C4-2B (cell line): Measurements from ENCODE around the gene CENPVL2.
"Not testable (repeated sequence)": the region's sequence is repeated elsewhere in the genome, so short reads cannot be mapped to it uniquely, and the experiment has no call there.

Source experiments
- H3K27ac ChIP-seq: fragments of 450-650 bp; 2 replicates; pipeline ENCODE4 v1.5.1; 2017
- CTCF ChIP-seq: fragments of 450-650 bp; conservative IDR thresholded peaks from 2 replicates; pipeline ENCODE4 v1.5.1; 2017; ENCODE audit warnings: mild to moderate bottlenecking
- ZFX ChIP-seq: fragments of 450-650 bp; IDR thresholded peaks from 2 replicates; pipeline ENCODE4 v1.6.1; 2017

The CENPVL2 gene

GRCh38 chrX:51682720-51683062 lies at the start of gene CENPVL2:
Gene CENPVL2, minus strand, starts transcription at chrX:51682831. Its CDS starts 0 bp downstream, at chrX:51682831.
- H3K27ac ChIP-seq = not testable (repeated sequence)

GRCh38 chrX:51728202-51728601 lies 45.6 kb upstream of the CENPVL2 start:
- H3K27ac ChIP-seq = no peak overlapping the region
- TF ChIP-seq ZFX (no peak), CTCF (no peak)

GRCh38 chrX:51712943-51713647 lies 30.5 kb upstream of the CENPVL2 start:
- H3K27ac ChIP-seq = not testable (repeated sequence)

GRCh38 chrX:51710277-51711164 lies 27.9 kb upstream of the CENPVL2 start, which contains the start of gene CENPVL1:
Gene CENPVL1, plus strand, starts transcription at chrX:51710512. Its CDS starts 0 bp downstream, at chrX:51710512.
- H3K27ac ChIP-seq = not testable (repeated sequence)

GRCh38 chrX:51697397-51697796 lies 14.8 kb upstream of the CENPVL2 start:
- TF ChIP-seq ZFX = no peak
- TF ChIP-seq CTCF = no peak
- H3K27ac ChIP-seq = no peak overlapping the region

- TF ChIP-seq ZFX (no peak), CTCF (no peak)
- H3K27ac ChIP-seq = no peak overlapping the region
Measured at GRCh38 chrX:51694254-51694653, 11.6 kb upstream of the CENPVL2 start.

- not testable (repeated sequence) for H3K27ac ChIP-seq
Measured at GRCh38 chrX:51681808-51682719, 567 bp downstream of the CENPVL2 start.

GRCh38 chrX:51679689-51680433 lies 2.8 kb downstream of the CENPVL2 start:
- not testable (repeated sequence) for H3K27ac ChIP-seq

GRCh38 chrX:51665981-51666380 lies 16.6 kb downstream of the CENPVL2 start:
- no peak overlapping the region for H3K27ac ChIP-seq
- TF ChIP-seq CTCF (no peak), ZFX (no peak)
